HepG2 (cell line): ENCODE results near the gene FDXACB1. TPM values are rescaled to one million over a fixed set of nuclear protein-coding genes. Genes with fewer than 3 reads are reported as not detected.
A peak's percentile ranks its signal among the peaks of the same experiment; 100 is the strongest.

Experiments
- ADNP ChIP-seq: sonication (generic); formaldehyde crosslinking; IDR thresholded peaks from 2 replicates; pipeline ENCODE4 v1.4.0; 2020; ENCODE audit warnings: missing genetic modification reagents
- CEBPB ChIP-seq: IDR thresholded peaks from 2 replicates; pipeline ENCODE4 v1.6.1; 2011; ENCODE audit warnings: low read depth, low read length, improper control_type of control experiment, borderline replicate concordance
- ELK4 ChIP-seq: sonication (generic); formaldehyde crosslinking; IDR thresholded peaks from 2 replicates; pipeline ENCODE4 v1.9.0; 2021; ENCODE audit warnings: missing genetic modification reagents, borderline replicate concordance
- GPN1 ChIP-seq: sonication (generic); formaldehyde crosslinking; IDR thresholded peaks from 2 replicates; pipeline ENCODE4 v1.5.1; 2020; ENCODE audit warnings: missing genetic modification reagents, borderline replicate concordance
- IRF2 ChIP-seq: IDR thresholded peaks from 2 replicates; pipeline ENCODE4 v1.6.1; 2018; ENCODE audit warnings: missing genetic modification reagents, missing compliant biosample characterization
- MAF1 ChIP-seq: sonication (generic); formaldehyde crosslinking; IDR thresholded peaks from 2 replicates; pipeline ENCODE4 v1.5.0; 2020; ENCODE audit warnings: missing genetic modification reagents, borderline replicate concordance
- MAZ ChIP-seq, 2 experiments: sonication (generic) in 1 of 2; formaldehyde crosslinking in 1 of 2; IDR thresholded peaks; 2 replicates each; pipeline versions ENCODE4 v1.5.0 to v1.6.1; 2012 to 2020; ENCODE audit warnings: low read depth in 2 of 2, mild to moderate bottlenecking in 2 of 2, borderline replicate concordance in 1 of 2, improper control_type of control experiment in 1 of 2, low read length in 1 of 2, missing genetic modification reagents in 1 of 2, moderate library complexity in 1 of 2
- MIER3 ChIP-seq: IDR thresholded peaks from 2 replicates; pipeline ENCODE4 v1.6.1; 2016; ENCODE audit warnings: missing compliant biosample characterization, borderline replicate concordance
- NR1H2 ChIP-seq: sonication (generic); formaldehyde crosslinking; IDR thresholded peaks from 2 replicates; pipeline ENCODE4 v1.8.1; 2022; ENCODE audit warnings: low read depth, missing genetic modification reagents, borderline replicate concordance
- POGK ChIP-seq: sonication (generic); formaldehyde crosslinking; conservative IDR thresholded peaks from 2 replicates; pipeline ENCODE4 v1.8.0; 2022; ENCODE audit warnings: mild to moderate bottlenecking, moderate library complexity, missing genetic modification reagents
- RAD21 ChIP-seq: fragments of 450-650 bp; formaldehyde crosslinking; IDR thresholded peaks from 2 replicates; pipeline ENCODE4 v1.5.0; 2020; ENCODE audit warnings: mild to moderate bottlenecking
- RARG ChIP-seq: sonication (generic); formaldehyde crosslinking; IDR thresholded peaks from 2 replicates; pipeline ENCODE4 v1.4.0; 2020; ENCODE audit warnings: low read depth, mild to moderate bottlenecking, missing genetic modification reagents
- RBFOX2 ChIP-seq: fragments of 200-400 bp; formaldehyde crosslinking; IDR thresholded peaks from 2 replicates; pipeline ENCODE4 v1.6.1; 2017; ENCODE audit warnings: low read depth, mild to moderate bottlenecking, low read length
- TEAD2 ChIP-seq: sonication (generic); formaldehyde crosslinking; IDR thresholded peaks from 2 replicates; pipeline ENCODE4 v1.9.0; 2021; ENCODE audit warnings: missing genetic modification reagents
- THAP8 ChIP-seq: sonication (generic); formaldehyde crosslinking; IDR thresholded peaks from 2 replicates; pipeline ENCODE4 v1.5.1; 2020; ENCODE audit warnings: missing genetic modification reagents, mild to moderate bottlenecking, borderline replicate concordance
- TMF1 ChIP-seq: sonication (generic); formaldehyde crosslinking; IDR thresholded peaks from 2 replicates; pipeline ENCODE4 v1.8.1; 2022; ENCODE audit warnings: low read depth, missing genetic modification reagents
- TRAFD1 ChIP-seq: sonication (generic); formaldehyde crosslinking; IDR thresholded peaks from 2 replicates; pipeline ENCODE4 v1.5.1; 2020; ENCODE audit warnings: missing genetic modification reagents, mild to moderate bottlenecking, borderline replicate concordance
- ZBTB43 ChIP-seq: sonication (generic); formaldehyde crosslinking; conservative IDR thresholded peaks from 2 replicates; pipeline ENCODE4 v1.4.0; 2020; ENCODE audit warnings: missing genetic modification reagents
- ZNF263 ChIP-seq: sonication (generic); formaldehyde crosslinking; IDR thresholded peaks from 2 replicates; pipeline ENCODE4 v1.4.0; 2020; ENCODE audit warnings: missing genetic modification reagents
- ZNF350 ChIP-seq: sonication (generic); formaldehyde crosslinking; IDR thresholded peaks from 2 replicates; pipeline ENCODE4 v1.4.0; 2020; ENCODE audit warnings: mild to moderate bottlenecking, low read depth, missing genetic modification reagents, borderline replicate concordance
- ZNF432 ChIP-seq: sonication (generic); formaldehyde crosslinking; IDR thresholded peaks from 2 replicates; pipeline ENCODE4 v1.5.0; 2020; ENCODE audit warnings: missing genetic modification reagents, mild to moderate bottlenecking, borderline replicate concordance
- ZNF501 ChIP-seq: sonication (generic); formaldehyde crosslinking; IDR thresholded peaks from 2 replicates; pipeline ENCODE4 v1.5.1; 2020; ENCODE audit warnings: mild to moderate bottlenecking, moderate library complexity, missing genetic modification reagents
- ZNF580 ChIP-seq: IDR thresholded peaks from 2 replicates; pipeline ENCODE4 v1.6.1; 2016; ENCODE audit warnings: low read depth, borderline replicate concordance
- ZNF788 ChIP-seq: sonication (generic); formaldehyde crosslinking; IDR thresholded peaks from 2 replicates; pipeline ENCODE4 v1.5.0; 2020; ENCODE audit warnings: mild to moderate bottlenecking, missing genetic modification reagents, borderline replicate concordance
- polyA plus RNA-seq, 8 experiments: library from polyadenylated mRNA; depleted of rRNA in 3 of 8; stranded (reverse) in 7 of 8; unstranded in 1 of 8; fragments of >200 nt; fragmentation: Illumina TruSeq in 4 of 8; extraction: Trizol in 4 of 8; gene quantifications; 2 replicates each; pipeline versions ENCODE4 v1.2.1 to v1.2.3, GENCODE V29; 2011 to 2016; ENCODE audit warnings: low read depth in 4 of 8, missing spikeins in 1 of 8, mixed read lengths in 1 of 8; ENCODE audit not compliant: insufficient read depth in 1 of 8
- total RNA-seq, 5 experiments: library from RNA; depleted of rRNA; stranded (reverse); fragments of >200 nt; fragmentation: Illumina TruSeq; extraction: Trizol; gene quantifications; 2 replicates each; pipeline ENCODE4 v1.2.3, GENCODE V29; 2016; ENCODE audit warnings: low read depth in 1 of 5

The FDXACB1 gene
- total and polyA plus RNA-seq, 2 of the 13 experiments (the other 11 are each of a cell fraction or from before 2014, with no cell fraction given): 1.1 to 3.4 TPM

- no peak for TF ChIP-seq TRAFD1
- TF ChIP-seq ZBTB43 (CRISPR knock-in tag): no peak
- TF ChIP-seq ZNF432 (CRISPR knock-in tag): no peak
- no peak for TF ChIP-seq THAP8
- no peak for TF ChIP-seq MAF1 (CRISPR knock-in tag)
- TF ChIP-seq MAZ (IDR thresholded peaks at IDR 0.05; ENCODE audit: borderline replicate concordance, low read depth, low read length): no peak
- no peak for TF ChIP-seq MAZ (CRISPR knock-in tag; IDR thresholded peaks at IDR 0.05; ENCODE audit: low read depth)
- no peak for TF ChIP-seq ZNF263 (CRISPR knock-in tag)
- no peak for TF ChIP-seq NR1H2 (CRISPR knock-in tag)
- TF ChIP-seq MIER3: peak; percentile 62; the same call in 1 of the 2 replicates
- peak; percentile 92 for TF ChIP-seq CEBPB
- TF ChIP-seq GPN1 (CRISPR knock-in tag): no peak
- no peak for TF ChIP-seq ZNF350 (CRISPR knock-in tag)
- TF ChIP-seq IRF2 (CRISPR knock-in tag): 0 out of 2 replicates have a peak, but pooled peaks have one; percentile 27
- TF ChIP-seq ELK4 (CRISPR knock-in tag): no peak
- no peak for TF ChIP-seq RARG (CRISPR knock-in tag)
- no peak for TF ChIP-seq ADNP (CRISPR knock-in tag)
- no peak for TF ChIP-seq ZNF501 (CRISPR knock-in tag)
- TF ChIP-seq ZNF788 (CRISPR knock-in tag): no peak
- no peak for TF ChIP-seq POGK
- TF ChIP-seq TEAD2 (CRISPR knock-in tag): no peak
- no peak for TF ChIP-seq ZNF580 (CRISPR knock-in tag)
- no peak for TF ChIP-seq RBFOX2
- no peak for TF ChIP-seq RAD21 (CRISPR knock-in tag)
- no peak for TF ChIP-seq TMF1
These were observed 38.8 kb downstream of the FDXACB1 start (continued) for GRCh38 chr11:111840143-111840542.
